ENCODE results near the gene VDR.
A peak's percentile ranks its signal among the peaks of the same experiment; 100 is the strongest.
"Not testable (repeated sequence)": the region's sequence is repeated elsewhere in the genome, so short reads cannot be mapped to it uniquely, and the experiment has no call there.

VDR gene

DNA sequence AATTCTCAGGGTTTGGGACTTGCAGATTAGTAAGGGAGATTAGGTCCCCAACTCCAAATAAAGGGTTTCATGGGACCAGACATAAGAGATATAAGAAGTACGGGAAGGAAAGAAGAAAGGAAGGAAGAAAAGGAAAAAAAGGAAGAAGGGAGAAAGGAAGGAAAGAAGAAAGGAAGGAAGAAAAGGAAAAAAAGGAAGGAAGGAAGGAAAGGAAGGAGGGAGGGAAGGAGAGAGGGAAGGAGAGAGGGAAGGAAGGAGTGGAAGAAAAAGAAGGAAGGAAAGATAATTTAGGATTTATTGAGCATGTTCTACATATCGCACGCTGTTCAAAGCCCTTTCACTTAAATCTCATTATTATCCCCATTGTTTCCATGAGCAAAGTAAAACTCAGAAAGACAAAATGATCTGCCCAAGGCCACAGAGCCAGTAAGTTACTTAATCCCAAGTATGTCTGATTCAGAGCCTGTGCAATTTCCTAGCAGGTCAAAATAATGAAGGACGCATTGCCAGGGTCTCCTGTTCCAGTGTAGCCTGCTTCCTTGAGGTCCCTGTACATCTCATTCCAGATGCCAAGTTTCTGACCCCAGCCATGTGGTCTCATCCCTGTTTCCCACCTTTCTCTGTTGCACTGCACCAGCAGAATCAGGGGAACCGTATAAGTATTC, 81.2 kb downstream of the VDR start:
- Mint-ChIP-seq H3K9me3 (no peaks in the 10 kb centered on the region), H3K4me3 (peak overlapping the region; percentile 52), H3K4me1 (ENCODE audit: low read depth) (peaks cover 52% of the 10 kb centered on the region), H3K27me3 (ENCODE audit: low read depth) (no peaks in the 10 kb centered on the region), H3K36me3 (ENCODE audit: low read depth) (peaks cover 3% of the 10 kb centered on the region), H3K27ac (peak overlapping the region; percentile 90)
- DNase-seq (ENCODE audit: low spot score) = no peak

GRCh38 chr12:47822863-47823262, 81.9 kb downstream of the VDR start:
- peak overlapping the region; percentile 16 for H3K27ac Mint-ChIP-seq
- H3K4me3 Mint-ChIP-seq = no peak overlapping the region
- no peaks in the 10 kb centered on the region for H3K9me3 Mint-ChIP-seq
- no peaks in the 10 kb centered on the region for H3K27me3 Mint-ChIP-seq (ENCODE audit: low read depth)
- peaks cover 10% of the 10 kb centered on the region for H3K36me3 Mint-ChIP-seq (ENCODE audit: low read depth)
- peaks cover 52% of the 10 kb centered on the region for H3K4me1 Mint-ChIP-seq (ENCODE audit: low read depth)
- DNase-seq (ENCODE audit: low spot score) = no peak

DNA sequence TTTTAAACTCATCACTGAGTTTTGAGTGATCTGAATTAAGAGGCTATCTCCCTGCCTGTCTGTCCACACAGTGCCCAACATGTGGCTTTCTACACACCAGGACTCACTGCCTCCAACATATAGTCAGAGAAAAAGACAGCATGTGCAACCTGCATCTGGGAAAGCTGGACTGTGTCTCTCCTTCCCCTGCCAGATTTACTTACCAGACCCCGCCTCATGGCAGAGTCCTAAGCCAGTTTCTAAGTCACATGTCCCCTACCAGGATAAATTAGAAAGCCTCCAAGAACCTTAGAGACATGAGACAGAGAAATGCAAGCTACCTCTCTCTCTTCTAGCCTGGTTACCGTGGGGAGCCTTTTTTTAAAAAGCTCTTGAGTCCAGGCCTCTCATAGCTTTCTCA, 82.4 kb downstream of the VDR start:
- DNase-seq (ENCODE audit: low spot score) = no peak
- H3K27ac Mint-ChIP-seq = no peak overlapping the region
- H3K4me3 Mint-ChIP-seq = no peak overlapping the region
- H3K36me3 Mint-ChIP-seq (ENCODE audit: low read depth) = peaks cover 14% of the 10 kb centered on the region
- H3K27me3 Mint-ChIP-seq (ENCODE audit: low read depth) = no peaks in the 10 kb centered on the region
- H3K4me1 Mint-ChIP-seq (ENCODE audit: low read depth) = peaks cover 56% of the 10 kb centered on the region
- no peaks in the 10 kb centered on the region for H3K9me3 Mint-ChIP-seq

- H3K9me3 Mint-ChIP-seq = no peaks in the 10 kb centered on the region
- peaks cover 18% of the 10 kb centered on the region for H3K36me3 Mint-ChIP-seq (ENCODE audit: low read depth)
- no peak for DNase-seq (ENCODE audit: low spot score)
- H3K4me3 Mint-ChIP-seq = peak overlapping the region; percentile 91
- H3K27ac Mint-ChIP-seq = peak overlapping the region; percentile 91
- no peaks in the 10 kb centered on the region for H3K27me3 Mint-ChIP-seq (ENCODE audit: low read depth)
- H3K4me1 Mint-ChIP-seq (ENCODE audit: low read depth) = peaks cover 60% of the 10 kb centered on the region
Measured at GRCh38 chr12:47821346-47821706, 83.5 kb downstream of the VDR start.

DNA sequence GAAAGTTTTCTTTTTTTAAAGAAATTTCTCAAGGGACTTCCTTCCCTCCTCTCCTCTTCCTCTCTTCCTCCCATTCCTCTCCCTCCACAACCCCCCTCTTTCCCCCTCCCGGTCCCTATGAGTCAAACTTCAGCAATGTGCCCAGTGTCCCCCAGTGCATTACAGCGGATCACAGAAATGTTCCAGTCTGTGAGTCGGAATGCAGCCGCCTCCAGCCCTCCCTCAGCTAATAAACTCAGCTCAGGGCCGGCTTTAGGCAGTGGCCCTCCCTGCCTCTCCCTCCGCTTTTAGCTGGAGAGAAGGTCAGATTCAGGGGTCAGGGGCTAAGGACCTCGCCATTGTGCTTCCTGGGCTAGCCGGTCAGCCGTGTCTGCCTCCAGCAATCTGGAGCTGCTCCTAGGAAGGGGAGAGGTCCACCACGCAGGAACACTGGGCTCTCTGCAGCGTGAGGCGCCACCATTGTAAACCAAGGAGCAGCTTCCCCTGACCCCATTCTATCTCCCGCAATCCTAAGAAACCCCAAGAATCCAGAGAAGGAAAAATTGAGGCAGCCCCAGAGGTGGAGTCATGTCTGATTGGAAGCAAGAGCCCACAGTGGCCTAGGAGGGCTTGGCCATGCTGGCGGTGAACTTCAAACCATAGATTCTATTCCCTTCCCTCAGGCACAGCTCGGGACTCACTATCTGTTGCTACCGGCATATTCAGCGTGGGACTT, 84.0 kb downstream of the VDR start:
- Mint-ChIP-seq H3K27ac (peak overlapping the region; percentile 91), H3K4me1 (ENCODE audit: low read depth) (peaks cover 64% of the 10 kb centered on the region), H3K9me3 (no peaks in the 10 kb centered on the region), H3K4me3 (peak overlapping the region; percentile 91), H3K27me3 (ENCODE audit: low read depth) (no peaks in the 10 kb centered on the region), H3K36me3 (ENCODE audit: low read depth) (peaks cover 21% of the 10 kb centered on the region)
- DNase-seq (ENCODE audit: low spot score) = no peak

DNA sequence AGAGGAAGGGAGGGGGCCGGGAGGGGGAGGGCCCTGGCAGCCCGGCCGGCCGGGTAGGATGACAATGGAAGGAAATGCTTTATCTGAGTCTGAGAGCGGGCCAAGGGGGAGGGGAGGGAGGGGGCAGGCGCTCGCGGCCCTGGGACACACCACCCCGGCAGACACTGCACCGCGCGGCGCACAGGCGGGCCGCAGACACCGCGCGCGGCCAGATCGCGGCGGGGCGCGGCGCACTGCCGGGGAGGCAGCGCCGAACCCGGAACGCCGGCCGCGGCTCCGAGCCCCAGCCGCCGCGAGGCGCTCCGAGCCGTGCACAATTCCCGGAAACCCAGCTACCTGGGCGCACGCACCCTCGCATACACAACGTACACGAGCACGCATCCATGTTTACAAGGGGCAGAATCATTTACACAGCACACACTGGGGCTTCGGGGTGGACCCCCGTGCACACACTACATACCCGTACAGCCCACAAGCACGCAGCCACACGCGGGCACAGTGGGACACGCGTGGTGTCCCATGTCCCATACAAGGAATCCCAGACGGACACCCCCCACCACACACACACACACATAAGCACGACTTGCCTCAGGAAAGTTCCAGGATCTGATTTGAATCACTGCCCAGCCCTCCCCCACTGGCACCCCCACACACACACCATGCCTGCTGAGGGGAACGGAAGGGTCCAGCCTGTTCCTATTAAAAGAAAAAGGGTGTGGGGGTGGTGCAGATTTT, 84.7 kb downstream of the VDR start, which contains the start of gene HDAC7:
Gene HDAC7 (minus strand): TSS at position 8 of the 735 bp plus-strand sequence. CDS start 118 bp downstream, outside the sequence.
- DNase-seq (ENCODE audit: low spot score) = peak; percentile 54

GRCh38 chr12:47819138-47819895, 85.5 kb downstream of the VDR start:
- peak overlapping the region; percentile 86 for H3K27ac Mint-ChIP-seq
- H3K36me3 Mint-ChIP-seq (ENCODE audit: low read depth) = peaks cover 31% of the 10 kb centered on the region
- no peaks in the 10 kb centered on the region for H3K9me3 Mint-ChIP-seq
- peak; percentile 64 for DNase-seq (ENCODE audit: low spot score)
- peaks cover 65% of the 10 kb centered on the region for H3K4me1 Mint-ChIP-seq (ENCODE audit: low read depth)
- peak overlapping the region; percentile 87 for H3K4me3 Mint-ChIP-seq
- H3K27me3 Mint-ChIP-seq (ENCODE audit: low read depth) = no peaks in the 10 kb centered on the region

More for the DNA sequence above, 84.7 kb downstream of the VDR start, which contains the start of gene HDAC7:
- Mint-ChIP-seq H3K27me3 (ENCODE audit: low read depth) (no peaks in the 10 kb centered on the region), H3K27ac (peak within 1 kb of the TSS; percentile 91), H3K9me3 (no peaks in the 10 kb centered on the region), H3K4me3 (peak within 1 kb of the TSS; percentile 91), H3K36me3 (ENCODE audit: low read depth) (peaks cover 26% of the 10 kb centered on the region), H3K4me1 (ENCODE audit: low read depth) (peaks cover 65% of the 10 kb centered on the region)

GRCh38 chr12:47818467-47819137, 86.2 kb downstream of the VDR start:
- DNase-seq (ENCODE audit: low spot score) = peak; percentile 41
- H3K4me3 Mint-ChIP-seq = peak overlapping the region; percentile 87
- peak overlapping the region; percentile 86 for H3K27ac Mint-ChIP-seq
- no peaks in the 10 kb centered on the region for H3K27me3 Mint-ChIP-seq (ENCODE audit: low read depth)
- no peaks in the 10 kb centered on the region for H3K9me3 Mint-ChIP-seq
- H3K36me3 Mint-ChIP-seq (ENCODE audit: low read depth) = peaks cover 37% of the 10 kb centered on the region
- peaks cover 64% of the 10 kb centered on the region for H3K4me1 Mint-ChIP-seq (ENCODE audit: low read depth)

- Mint-ChIP-seq H3K4me1 (ENCODE audit: low read depth) (peaks cover 66% of the 10 kb centered on the region), H3K9me3 (no peaks in the 10 kb centered on the region), H3K36me3 (ENCODE audit: low read depth) (peaks cover 37% of the 10 kb centered on the region), H3K27me3 (ENCODE audit: low read depth) (no peaks in the 10 kb centered on the region), H3K4me3 (peak overlapping the region; percentile 87), H3K27ac (peak overlapping the region; percentile 86)
- no peak for DNase-seq (ENCODE audit: low spot score)
Measured at GRCh38 chr12:47818007-47818376, 86.8 kb downstream of the VDR start.

GRCh38 chr12:47817272-47818006, 87.4 kb downstream of the VDR start:
- Mint-ChIP-seq H3K4me3 (peak overlapping the region; percentile 87), H3K27me3 (ENCODE audit: low read depth) (no peaks in the 10 kb centered on the region), H3K4me1 (ENCODE audit: low read depth) (peaks cover 67% of the 10 kb centered on the region), H3K36me3 (ENCODE audit: low read depth) (peaks cover 40% of the 10 kb centered on the region), H3K27ac (peak overlapping the region; percentile 86), H3K9me3 (no peaks in the 10 kb centered on the region)
- DNase-seq (ENCODE audit: low spot score) = no peak

- no peak for DNase-seq (ENCODE audit: low spot score)
- Mint-ChIP-seq H3K9me3 (no peaks in the 10 kb centered on the region), H3K27me3 (ENCODE audit: low read depth) (no peaks in the 10 kb centered on the region), H3K4me1 (ENCODE audit: low read depth) (peaks cover 66% of the 10 kb centered on the region), H3K4me3 (peak overlapping the region; percentile 87), H3K36me3 (ENCODE audit: low read depth) (peaks cover 45% of the 10 kb centered on the region), H3K27ac (peak overlapping the region; percentile 86)
Measured at GRCh38 chr12:47816403-47817271, 88.2 kb downstream of the VDR start.

GRCh38 chr12:47815447-47815846, 89.3 kb downstream of the VDR start:
- H3K27ac Mint-ChIP-seq = peak overlapping the region; percentile 96

More at GRCh38 chr12:47815447-47815846, 89.3 kb downstream of the VDR start:
- H3K9me3 Mint-ChIP-seq; H3K27me3 Mint-ChIP-seq (ENCODE audit: low read depth); DNase-seq (ENCODE audit: low spot score): not testable (repeated sequence)
- Mint-ChIP-seq H3K4me3 (peak overlapping the region; percentile 87), H3K4me1 (ENCODE audit: low read depth) (peaks cover 69% of the 10 kb centered on the region), H3K36me3 (ENCODE audit: low read depth) (peaks cover 55% of the 10 kb centered on the region)

All from T-helper 2 cell treated with Interferon-gamma antibody and Interleukin-4, amounts not matched to agents 5 μg/mL and 100 μg/mL, for 36 hours (primary cell).